Astrocyte (in vitro differentiated cells and primary cell): ENCODE measurements around the gene SDK1. TPM values are rescaled to one million over a fixed set of nuclear protein-coding genes. Genes with fewer than 3 reads are reported as not detected.

Experiments used
- DNase-seq: peaks from one replicate; pipeline ENCODE4 v3.0.0-alpha.2; 2010; ENCODE audit warnings: low read depth
- FAIRE-seq: peaks from 2 replicates; lab custom pipeline; 2011; peaks lifted over from hg19 to GRCh38; lab: Jason Lieb, UNC
- H2AFZ ChIP-seq: 2 replicates; pipeline ENCODE4 v1.6.0; 2012; ENCODE audit warnings: low read depth, low read length, inconsistent platforms
- H3K27ac ChIP-seq: 2 replicates; pipeline ENCODE4 v1.5.1; 2011; ENCODE audit warnings: low read depth, low read length, inconsistent platforms
- H3K27me3 ChIP-seq: 2 replicates; pipeline ENCODE4 v1.6.0; 2011; ENCODE audit warnings: low read length, inconsistent platforms; ENCODE audit not compliant: insufficient read depth
- H3K36me3 ChIP-seq: 2 replicates; pipeline ENCODE4 v1.5.1; 2011; ENCODE audit warnings: low read length, inconsistent platforms; ENCODE audit not compliant: insufficient read depth
- H3K4me1 ChIP-seq: 2 replicates; pipeline ENCODE4 v1.5.1; 2011; ENCODE audit warnings: low read length, inconsistent platforms; ENCODE audit not compliant: insufficient read depth
- H3K4me2 ChIP-seq: 2 replicates; pipeline ENCODE4 v1.6.0; 2012; ENCODE audit warnings: low read length, inconsistent platforms
- H3K4me3 ChIP-seq: 2 replicates; pipeline ENCODE4 v1.5.1; 2011; ENCODE audit warnings: low read depth, mild to moderate bottlenecking, low read length, inconsistent platforms; ENCODE audit not compliant: insufficient read depth
- H3K79me2 ChIP-seq: 2 replicates; pipeline ENCODE4 v1.6.0; 2012; ENCODE audit warnings: mild to moderate bottlenecking, low read length, inconsistent platforms; ENCODE audit not compliant: insufficient read depth
- H3K9ac ChIP-seq: 2 replicates; pipeline ENCODE4 v1.6.0; 2012; ENCODE audit warnings: mild to moderate bottlenecking, low read length, inconsistent platforms
- H3K9me3 ChIP-seq: 2 replicates; pipeline ENCODE4 v1.5.1; 2012; ENCODE audit warnings: low read depth, mild to moderate bottlenecking, low read length, inconsistent platforms; ENCODE audit not compliant: insufficient read depth
- H4K20me1 ChIP-seq: 2 replicates; pipeline ENCODE4 v1.6.0; 2012; ENCODE audit warnings: low read length, inconsistent platforms; ENCODE audit not compliant: insufficient read depth
- H3K27ac Mint-ChIP-seq: one replicate; pipeline ENCODE4 v1.8.0; 2021; ENCODE audit warnings: mild to moderate bottlenecking, mixed read lengths; ENCODE audit not compliant: unreplicated experiment
- H3K27me3 Mint-ChIP-seq: one replicate; pipeline ENCODE4 v1.8.0; 2021; ENCODE audit warnings: low read depth, mixed read lengths; ENCODE audit not compliant: unreplicated experiment
- H3K36me3 Mint-ChIP-seq: one replicate; pipeline ENCODE4 v1.8.0; 2021; ENCODE audit warnings: low read depth, mixed read lengths; ENCODE audit not compliant: unreplicated experiment
- H3K4me1 Mint-ChIP-seq: one replicate; pipeline ENCODE4 v1.8.0; 2021; ENCODE audit warnings: low read depth, mixed read lengths; ENCODE audit not compliant: unreplicated experiment
- H3K4me3 Mint-ChIP-seq: one replicate; pipeline ENCODE4 v1.8.0; 2021; ENCODE audit warnings: mild to moderate bottlenecking, moderate library complexity, mixed read lengths; ENCODE audit not compliant: unreplicated experiment
- H3K9me3 Mint-ChIP-seq: one replicate; pipeline ENCODE4 v1.8.0; 2021; ENCODE audit warnings: mild to moderate bottlenecking, mixed read lengths; ENCODE audit not compliant: unreplicated experiment
- EZH2 ChIP-seq: IDR thresholded peaks from 2 replicates; pipeline ENCODE4 v1.6.1; 2012; ENCODE audit warnings: mild to moderate bottlenecking, low read length, inconsistent platforms; ENCODE audit not compliant: insufficient read depth
- total RNA-seq: library from RNA; stranded (reverse); gene quantifications from 2 replicates; pipeline ENCODE4 v1.2.1, GENCODE V29; 2021
- TF ChIP-seq, protein P1 (sequence below): IDR thresholded peaks from 2 replicates; pipeline ENCODE4 v1.5.1; 2011; ENCODE audit warnings: low read depth, mild to moderate bottlenecking, inconsistent platforms, low read length, moderate library complexity; ENCODE audit not compliant: insufficient read depth

Gene SDK1
- total RNA-seq, 1 donor from 2014 or later: 4.2 TPM

DNA sequence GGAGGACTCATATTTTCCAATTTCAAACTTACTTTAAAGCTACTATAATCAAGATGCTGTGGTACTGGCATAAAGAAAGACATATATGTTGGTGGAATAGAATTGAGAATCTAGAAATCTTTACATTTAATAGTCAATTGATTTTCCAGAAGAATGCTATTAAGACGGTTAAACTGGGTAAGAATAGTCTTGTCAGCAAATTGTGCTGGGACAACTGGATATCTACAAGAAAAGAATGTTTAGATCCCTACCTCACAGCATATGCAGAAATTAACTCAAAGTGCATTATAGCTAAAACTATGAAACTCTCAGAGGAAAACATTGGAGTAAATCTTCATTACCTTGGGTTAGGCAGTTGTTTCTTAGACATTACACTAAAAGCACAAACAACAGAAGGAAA is 203.3 kb downstream of the SDK1 start:
- H3K27me3 Mint-ChIP-seq: no peaks in the 10 kb centered on the region
- peaks cover 13% of the 10 kb centered on the region for H3K9me3 Mint-ChIP-seq
- no peak overlapping the region for H3K4me2 ChIP-seq
- H3K4me1 ChIP-seq: no peaks in the 10 kb centered on the region
- H3K27ac Mint-ChIP-seq: no peak overlapping the region
- H3K27me3 ChIP-seq: no peaks in the 10 kb centered on the region
- H3K36me3 ChIP-seq: no peaks in the 10 kb centered on the region
- H2AFZ ChIP-seq: no peak overlapping the region
- TF ChIP-seq EZH2: no peak
- TF ChIP-seq, protein P1, sequence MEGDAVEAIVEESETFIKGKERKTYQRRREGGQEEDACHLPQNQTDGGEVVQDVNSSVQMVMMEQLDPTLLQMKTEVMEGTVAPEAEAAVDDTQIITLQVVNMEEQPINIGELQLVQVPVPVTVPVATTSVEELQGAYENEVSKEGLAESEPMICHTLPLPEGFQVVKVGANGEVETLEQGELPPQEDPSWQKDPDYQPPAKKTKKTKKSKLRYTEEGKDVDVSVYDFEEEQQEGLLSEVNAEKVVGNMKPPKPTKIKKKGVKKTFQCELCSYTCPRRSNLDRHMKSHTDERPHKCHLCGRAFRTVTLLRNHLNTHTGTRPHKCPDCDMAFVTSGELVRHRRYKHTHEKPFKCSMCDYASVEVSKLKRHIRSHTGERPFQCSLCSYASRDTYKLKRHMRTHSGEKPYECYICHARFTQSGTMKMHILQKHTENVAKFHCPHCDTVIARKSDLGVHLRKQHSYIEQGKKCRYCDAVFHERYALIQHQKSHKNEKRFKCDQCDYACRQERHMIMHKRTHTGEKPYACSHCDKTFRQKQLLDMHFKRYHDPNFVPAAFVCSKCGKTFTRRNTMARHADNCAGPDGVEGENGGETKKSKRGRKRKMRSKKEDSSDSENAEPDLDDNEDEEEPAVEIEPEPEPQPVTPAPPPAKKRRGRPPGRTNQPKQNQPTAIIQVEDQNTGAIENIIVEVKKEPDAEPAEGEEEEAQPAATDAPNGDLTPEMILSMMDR: no peak
- no peak for FAIRE-seq
- no peak overlapping the region for H3K9ac ChIP-seq
- no peaks in the 10 kb centered on the region for H3K36me3 Mint-ChIP-seq
- H3K9me3 ChIP-seq: peaks cover 8% of the 10 kb centered on the region
- H3K27ac ChIP-seq: no peak overlapping the region
- DNase-seq: no peak
- H4K20me1 ChIP-seq: no peaks in the 10 kb centered on the region
- H3K4me3 Mint-ChIP-seq: no peak overlapping the region
- H3K79me2 ChIP-seq: no peaks in the 10 kb centered on the region
- no peak overlapping the region for H3K4me3 ChIP-seq
- no peaks in the 10 kb centered on the region for H3K4me1 Mint-ChIP-seq

DNA sequence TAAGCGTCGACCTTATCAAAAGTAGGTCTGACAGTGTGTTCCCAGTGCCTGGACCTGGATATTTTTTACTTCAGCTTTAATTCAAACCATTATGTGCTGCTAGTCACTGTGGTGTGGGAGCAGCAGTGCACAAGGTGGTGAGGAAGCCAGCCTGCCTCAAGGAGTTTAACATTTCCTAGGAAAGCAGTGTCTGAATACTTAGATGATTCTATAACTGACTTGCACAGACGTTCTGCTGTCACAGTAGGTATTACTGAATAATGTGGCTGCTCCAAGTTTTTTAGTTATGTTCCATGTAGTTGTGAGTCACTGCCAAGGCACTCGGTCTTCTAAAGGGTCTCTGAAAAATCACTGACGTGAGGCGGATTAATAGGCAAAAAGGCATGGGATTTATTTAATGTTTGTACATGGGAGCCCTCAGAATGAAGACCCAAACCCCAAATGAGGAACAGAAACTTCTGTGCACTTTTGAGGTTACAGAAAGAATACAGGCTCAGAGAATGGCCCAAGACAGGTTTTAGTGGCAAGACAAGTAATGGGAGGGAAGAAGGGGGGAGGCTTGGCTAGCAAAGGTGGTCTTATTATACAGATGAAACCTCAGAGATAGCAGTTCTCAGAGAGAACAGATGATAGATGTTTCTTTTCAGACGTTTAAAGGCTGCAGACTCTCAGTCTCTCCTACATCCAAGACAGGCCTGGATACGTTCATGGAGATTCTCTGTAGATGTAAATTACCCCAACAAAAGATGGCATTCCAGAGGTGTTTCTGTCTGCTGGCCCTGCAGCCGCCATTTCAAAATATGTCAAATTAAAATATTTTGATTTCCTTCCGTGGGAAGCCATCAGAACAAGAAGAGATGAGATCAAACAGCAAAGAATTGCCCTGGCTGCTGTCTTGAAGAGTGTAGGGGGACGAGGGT is 209.3 kb downstream of the SDK1 start:
- Histone ChIP-seq H3K4me3 (no peak overlapping the region), H3K9me3 (peaks cover 7% of the 10 kb centered on the region), H3K4me2 (peak overlapping the region; percentile 21), H3K27me3 (no peaks in the 10 kb centered on the region), H3K36me3 (no peaks in the 10 kb centered on the region), H3K79me2 (no peaks in the 10 kb centered on the region), H2AFZ (no peak overlapping the region), H4K20me1 (no peaks in the 10 kb centered on the region), H3K27ac (no peak overlapping the region), H3K9ac (no peak overlapping the region), H3K4me1 (peaks cover 5% of the 10 kb centered on the region)
- DNase-seq: peak; percentile 50
- H3K27me3 Mint-ChIP-seq: no peaks in the 10 kb centered on the region
- H3K4me1 Mint-ChIP-seq: peaks cover 6% of the 10 kb centered on the region
- peaks cover 5% of the 10 kb centered on the region for H3K9me3 Mint-ChIP-seq
- no peaks in the 10 kb centered on the region for H3K36me3 Mint-ChIP-seq
- H3K4me3 Mint-ChIP-seq: no peak overlapping the region
- TF ChIP-seq, protein P1: no peak
- TF ChIP-seq EZH2: no peak
- no peak for FAIRE-seq
- no peak overlapping the region for H3K27ac Mint-ChIP-seq

DNA sequence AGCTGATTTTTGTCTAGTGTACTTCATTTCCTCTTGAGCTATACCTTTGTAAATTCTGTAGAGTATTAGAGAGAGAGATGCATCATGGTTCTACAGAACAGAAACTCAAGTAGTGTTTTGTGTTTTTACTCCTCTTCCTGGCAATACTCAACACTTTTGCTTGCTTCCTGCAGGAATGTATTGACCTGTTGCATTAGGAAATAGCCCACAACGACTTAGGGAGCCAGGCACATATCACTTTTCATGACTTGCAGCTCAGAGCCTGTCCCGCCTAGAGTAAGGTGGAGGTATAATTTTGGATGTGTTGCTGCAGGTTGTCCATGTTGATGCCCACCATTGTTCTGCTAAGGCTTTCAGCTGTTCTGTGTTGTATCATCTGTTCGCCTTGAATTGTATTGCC is 216.3 kb downstream of the SDK1 start:
- Histone ChIP-seq H3K9me3 (no peaks in the 10 kb centered on the region), H3K27ac (no peak overlapping the region), H3K27me3 (no peaks in the 10 kb centered on the region), H2AFZ (no peak overlapping the region), H3K4me2 (no peak overlapping the region), H3K4me1 (no peaks in the 10 kb centered on the region), H3K9ac (no peak overlapping the region), H4K20me1 (no peaks in the 10 kb centered on the region), H3K36me3 (no peaks in the 10 kb centered on the region), H3K4me3 (no peak overlapping the region), H3K79me2 (no peaks in the 10 kb centered on the region)
- no peak for DNase-seq
- TF ChIP-seq, protein P1: no peak
- no peak for TF ChIP-seq EZH2
- Mint-ChIP-seq H3K4me1 (peaks cover 10% of the 10 kb centered on the region), H3K27ac (no peak overlapping the region), H3K4me3 (no peak overlapping the region), H3K36me3 (no peaks in the 10 kb centered on the region), H3K9me3 (no peaks in the 10 kb centered on the region), H3K27me3 (peaks cover 3% of the 10 kb centered on the region)
- FAIRE-seq: no peak
